HEK293T (cell line): Measurements from ENCODE around the gene DNAJB13.

Experiments
- ELF4 ChIP-seq: fragments of 450-650 bp; IDR thresholded peaks from 2 replicates; pipeline ENCODE4 v1.6.1; 2017; ENCODE audit warnings: antibody characterized with exemption
- FOXM1 ChIP-seq: fragments of 450-650 bp; IDR thresholded peaks from 2 replicates; pipeline ENCODE4 v1.6.1; 2017; ENCODE audit warnings: mild to moderate bottlenecking, borderline replicate concordance
- SP1 ChIP-seq: fragments of 450-650 bp; IDR thresholded peaks from 2 replicates; pipeline ENCODE4 v1.6.1; 2017
- SUZ12 ChIP-seq: fragments of 450-650 bp; IDR thresholded peaks from 2 replicates; pipeline ENCODE4 v1.6.1; 2016; ENCODE audit warnings: mild to moderate bottlenecking
- TARDBP ChIP-seq: fragments of 450-650 bp; IDR thresholded peaks from 2 replicates; pipeline ENCODE4 v1.6.1; 2016

DNA sequence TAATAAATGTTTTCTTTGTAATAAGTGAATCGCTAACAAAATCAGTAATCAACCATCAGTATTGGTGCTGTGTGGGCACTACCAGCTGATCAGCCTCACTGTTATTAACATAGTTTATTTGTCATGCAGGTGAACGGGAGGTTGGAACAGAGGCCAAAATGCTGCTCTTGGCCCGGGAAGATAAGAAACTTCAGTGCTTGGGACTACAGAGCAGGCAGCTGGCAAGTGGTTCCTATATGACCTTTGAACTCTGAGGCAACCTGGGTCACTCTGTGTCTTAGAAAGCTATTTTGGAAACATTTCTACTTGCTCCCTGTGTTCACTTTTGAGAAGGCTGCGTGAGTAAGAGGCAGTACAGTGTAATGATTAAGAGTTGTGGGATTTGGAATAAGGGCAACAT, 36.5 kb upstream of the DNAJB13 start:
- TF ChIP-seq TARDBP (no peak), SP1 (no peak), ELF4 (no peak), SUZ12 (no peak), FOXM1 (no peak)
